ENCODE measurements around the gene AUH. TPM values are rescaled to one million over a fixed set of nuclear protein-coding genes. Genes with fewer than 3 reads are reported as not detected.

AUH gene
- total RNA-seq, 1 experiment from 2014 or later: 29.0 TPM

DNA sequence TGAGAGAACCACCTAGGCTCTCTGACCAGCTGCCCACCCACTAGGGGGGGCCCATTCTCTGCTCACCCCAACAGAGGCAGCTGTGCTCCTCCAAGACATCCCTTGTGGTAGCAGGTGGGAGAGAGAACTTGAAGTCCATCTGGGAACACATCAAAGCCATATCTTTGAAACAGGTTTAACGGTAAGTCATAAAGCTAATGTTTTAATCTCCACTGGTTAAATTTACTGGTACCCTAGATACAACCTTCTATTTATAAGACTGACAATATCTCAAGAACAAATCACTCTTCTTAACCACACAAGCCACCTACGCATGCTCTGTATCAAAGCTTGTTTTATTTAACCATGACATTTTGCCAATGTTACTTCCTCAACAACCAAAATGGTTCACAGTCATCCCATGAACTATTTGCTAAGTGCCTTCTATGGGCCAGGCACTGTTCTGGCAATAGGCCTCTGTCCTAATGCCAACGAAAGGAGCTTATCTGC lies 20.4 kb downstream of the AUH start:
- peaks cover 4 to 12% of the 10 kb centered on the region in 2 experiments; a peak in 3 of 4 replicates for H3K4me1 ChIP-seq (ENCODE audit: control insufficient read depth in 1 of 2, insufficient read depth in 2 of 2, low read length in 2 of 2)
- peaks cover 0 to 10% of the 10 kb centered on the region in 2 experiments; a peak in 1 of 4 replicates for H3K36me3 ChIP-seq (ENCODE audit: control insufficient read depth in 1 of 2, insufficient read depth in 2 of 2, low read length in 2 of 2)
- no TSS peak for BruUV-seq (replicated peaks)
- no peaks in the 10 kb centered on the region for H4K20me1 ChIP-seq (ENCODE audit: insufficient read depth)
- ChIA-PET CTCF (no interaction called here), POLR2A (interaction anchor here (1.4 kb wide), 1 partner anchor 12 kb away, joined by 3 read pairs; no protein-coding TSS in a partner anchor), RAD21 (ENCODE audit: low non-redundant PET in 1 of 2, low total read pairs in 2 of 2, uncharacterized antibody in 2 of 2, unreplicated experiment in 2 of 2) (no interaction called here)
- no peak overlapping the region for H3K4me3 ChIP-seq (replicated peaks in 1 of 2; ENCODE audit: low read depth in 1 of 2, low read length in 2 of 2)
- no peak for ATAC-seq
- no peaks in the 10 kb centered on the region for H3K79me2 ChIP-seq (ENCODE audit: insufficient read depth, low read length)
- no peak for DNase-seq (ENCODE audit: low read depth, low spot score)
- H3K4me2 ChIP-seq (ENCODE audit: low read length): no peak overlapping the region
- no peaks in the 10 kb centered on the region for H3K9me2 ChIP-seq (ENCODE audit: insufficient read depth)
- TF ChIP-seq, protein P1, sequence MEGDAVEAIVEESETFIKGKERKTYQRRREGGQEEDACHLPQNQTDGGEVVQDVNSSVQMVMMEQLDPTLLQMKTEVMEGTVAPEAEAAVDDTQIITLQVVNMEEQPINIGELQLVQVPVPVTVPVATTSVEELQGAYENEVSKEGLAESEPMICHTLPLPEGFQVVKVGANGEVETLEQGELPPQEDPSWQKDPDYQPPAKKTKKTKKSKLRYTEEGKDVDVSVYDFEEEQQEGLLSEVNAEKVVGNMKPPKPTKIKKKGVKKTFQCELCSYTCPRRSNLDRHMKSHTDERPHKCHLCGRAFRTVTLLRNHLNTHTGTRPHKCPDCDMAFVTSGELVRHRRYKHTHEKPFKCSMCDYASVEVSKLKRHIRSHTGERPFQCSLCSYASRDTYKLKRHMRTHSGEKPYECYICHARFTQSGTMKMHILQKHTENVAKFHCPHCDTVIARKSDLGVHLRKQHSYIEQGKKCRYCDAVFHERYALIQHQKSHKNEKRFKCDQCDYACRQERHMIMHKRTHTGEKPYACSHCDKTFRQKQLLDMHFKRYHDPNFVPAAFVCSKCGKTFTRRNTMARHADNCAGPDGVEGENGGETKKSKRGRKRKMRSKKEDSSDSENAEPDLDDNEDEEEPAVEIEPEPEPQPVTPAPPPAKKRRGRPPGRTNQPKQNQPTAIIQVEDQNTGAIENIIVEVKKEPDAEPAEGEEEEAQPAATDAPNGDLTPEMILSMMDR (IDR thresholded peaks at IDR 0.05 in 2 of 3, conservative IDR thresholded peaks at IDR 0.05 in 1 of 3; ENCODE audit: borderline replicate concordance in 1 of 3, insufficient read depth in 1 of 3, low read depth in 2 of 3, low read length in 2 of 3): peak in 1 of 3 experiments; percentile 19; a peak in 1 of 6 replicates
- TF ChIP-seq YY1 (IDR thresholded peaks at IDR 0.05; ENCODE audit: extremely low read depth, insufficient replicate concordance, low read depth, low read length): no peak
- no peak for TF ChIP-seq SRF (IDR thresholded peaks at IDR 0.05; ENCODE audit: low read depth)
- TF ChIP-seq CBX3 (IDR thresholded peaks at IDR 0.05; ENCODE audit: low read depth): no peak
- TF ChIP-seq POLR2A (IDR thresholded peaks at IDR 0.05; ENCODE audit: borderline replicate concordance, extremely low read depth, insufficient read depth, insufficient read length): no peak
- no peak for TF ChIP-seq JUND (IDR thresholded peaks at IDR 0.05)
- H3K27ac ChIP-seq (ENCODE audit: low read depth, low read length): no peak overlapping the region
- no peaks in the 10 kb centered on the region for H3K9me3 ChIP-seq (ENCODE audit: control insufficient read depth in 1 of 2, insufficient read depth in 1 of 2, low read depth in 1 of 2, low read length in 2 of 2)
- intact Hi-C loops (cut with micrococcal nuclease): no loop called here
- no peak overlapping the region for H2AFZ ChIP-seq (ENCODE audit: low read depth, low read length, poor library complexity, severe bottlenecking)
- H3K9ac ChIP-seq (ENCODE audit: low read length): no peak overlapping the region
- no peaks in the 10 kb centered on the region for H3K27me3 ChIP-seq (ENCODE audit: insufficient read depth, low read length)

DNA sequence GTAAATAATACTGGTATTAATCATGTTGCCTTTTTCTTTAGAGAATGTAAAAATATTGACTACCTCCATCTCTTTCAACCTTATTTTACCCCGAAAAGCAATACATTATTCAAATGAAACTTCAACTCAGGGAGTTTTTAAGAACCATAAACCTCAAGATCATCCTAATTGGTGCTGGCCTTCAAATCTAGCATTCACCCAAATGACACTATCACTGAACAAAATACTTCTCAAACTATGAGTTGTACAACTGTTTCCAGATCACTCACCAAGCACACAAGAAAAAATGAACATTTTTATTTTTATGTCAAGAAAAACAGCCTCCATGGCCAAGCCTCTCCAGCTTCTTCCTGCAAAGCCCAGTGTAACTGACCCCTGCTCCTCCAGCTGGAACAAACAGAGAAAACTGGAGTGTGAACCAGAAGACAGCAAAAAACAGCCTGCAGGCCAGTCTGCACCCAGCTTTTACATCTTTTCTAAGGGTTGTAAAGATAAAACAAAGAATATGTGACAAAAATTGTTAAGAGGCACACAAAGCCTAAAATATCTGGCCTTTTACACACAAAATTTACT lies 21.2 kb downstream of the AUH start:
- CTCF ChIA-PET: no interaction called here
- BruUV-seq (replicated peaks): no TSS peak
- H3K9me3 ChIP-seq (ENCODE audit: control insufficient read depth in 1 of 2, insufficient read depth in 1 of 2, low read depth in 1 of 2, low read length in 2 of 2): no peaks in the 10 kb centered on the region

More for the DNA sequence above, 21.2 kb downstream of the AUH start:
- TF ChIP-seq, protein P2, sequence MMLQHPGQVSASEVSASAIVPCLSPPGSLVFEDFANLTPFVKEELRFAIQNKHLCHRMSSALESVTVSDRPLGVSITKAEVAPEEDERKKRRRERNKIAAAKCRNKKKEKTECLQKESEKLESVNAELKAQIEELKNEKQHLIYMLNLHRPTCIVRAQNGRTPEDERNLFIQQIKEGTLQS (IDR thresholded peaks at IDR 0.05): no peak
- no peak for TF ChIP-seq YY1 (IDR thresholded peaks at IDR 0.05; ENCODE audit: extremely low read depth, insufficient replicate concordance, low read depth, low read length)
- TF ChIP-seq, protein P3, sequence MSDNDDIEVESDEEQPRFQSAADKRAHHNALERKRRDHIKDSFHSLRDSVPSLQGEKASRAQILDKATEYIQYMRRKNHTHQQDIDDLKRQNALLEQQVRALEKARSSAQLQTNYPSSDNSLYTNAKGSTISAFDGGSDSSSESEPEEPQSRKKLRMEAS (IDR thresholded peaks at IDR 0.05): no peak
- DNase-seq (ENCODE audit: low read depth, low spot score): no peak
- no peak overlapping the region for H3K9ac ChIP-seq (ENCODE audit: low read length)
- H3K27ac ChIP-seq (ENCODE audit: low read depth, low read length): no peak overlapping the region
- no peak overlapping the region for H3K4me2 ChIP-seq (ENCODE audit: low read length)
- ATAC-seq: no peak
- no peaks in the 10 kb centered on the region for H3K79me2 ChIP-seq (ENCODE audit: insufficient read depth, low read length)
- H4K20me1 ChIP-seq (ENCODE audit: insufficient read depth): no peaks in the 10 kb centered on the region
- H3K9me2 ChIP-seq (ENCODE audit: insufficient read depth): no peaks in the 10 kb centered on the region
- peaks cover 4 to 12% of the 10 kb centered on the region in 2 experiments; a peak in 3 of 4 replicates for H3K4me1 ChIP-seq (ENCODE audit: control insufficient read depth in 1 of 2, insufficient read depth in 2 of 2, low read length in 2 of 2)
- no peak overlapping the region for H3K4me3 ChIP-seq (replicated peaks in 1 of 2; ENCODE audit: low read depth in 1 of 2, low read length in 2 of 2)
- intact Hi-C loops (cut with micrococcal nuclease): no loop called here
- RAD21 ChIA-PET (ENCODE audit: low non-redundant PET in 1 of 2, low total read pairs in 2 of 2, uncharacterized antibody in 2 of 2, unreplicated experiment in 2 of 2): no interaction called here
- POLR2A ChIA-PET: interaction anchor here (1.4 kb wide), 1 partner anchor 12 kb away, joined by 3 read pairs; no protein-coding TSS in a partner anchor
- no peaks in the 10 kb centered on the region for H3K27me3 ChIP-seq (ENCODE audit: insufficient read depth, low read length)
- no peak overlapping the region for H2AFZ ChIP-seq (ENCODE audit: low read depth, low read length, poor library complexity, severe bottlenecking)
- H3K36me3 ChIP-seq (ENCODE audit: control insufficient read depth in 1 of 2, insufficient read depth in 2 of 2, low read length in 2 of 2): peaks cover 0 to 10% of the 10 kb centered on the region in 2 experiments; a peak in 1 of 4 replicates

All from HCT116 (cell line).